ENCODE data around the gene CDC42EP2.
"Not testable (repeated sequence)": the region's sequence is repeated elsewhere in the genome, so short reads cannot be mapped to it uniquely, and the experiment has no call there.

CDC42EP2 gene

GRCh38 chr11:65330544-65330943 is 15.9 kb downstream of the CDC42EP2 start:
- Histone ChIP-seq H3K9ac (ENCODE audit: insufficient read length) (no peak overlapping the region), H3K4me3 (no peak overlapping the region), H3K27ac (no peak overlapping the region), H3K9me3 (ENCODE audit: low read depth, low read length) (no peaks in the 10 kb centered on the region), H3K36me3 (ENCODE audit: insufficient read depth, low read length) (no peaks in the 10 kb centered on the region)
- no peak for DNase-seq (ENCODE audit: low read depth, low spot score)
- TF ChIP-seq EZH2 (IDR thresholded peaks at IDR 0.05) = no peak
- no peak for TF ChIP-seq POLR2AphosphoS5 (IDR thresholded peaks at IDR 0.05; ENCODE audit: borderline replicate concordance, low read depth, low read length)
- no peak for TF ChIP-seq FOXP2 (optimal IDR thresholded peaks at IDR 0.05; ENCODE audit: control extremely low read depth, extremely low read length, insufficient read depth)

DNA sequence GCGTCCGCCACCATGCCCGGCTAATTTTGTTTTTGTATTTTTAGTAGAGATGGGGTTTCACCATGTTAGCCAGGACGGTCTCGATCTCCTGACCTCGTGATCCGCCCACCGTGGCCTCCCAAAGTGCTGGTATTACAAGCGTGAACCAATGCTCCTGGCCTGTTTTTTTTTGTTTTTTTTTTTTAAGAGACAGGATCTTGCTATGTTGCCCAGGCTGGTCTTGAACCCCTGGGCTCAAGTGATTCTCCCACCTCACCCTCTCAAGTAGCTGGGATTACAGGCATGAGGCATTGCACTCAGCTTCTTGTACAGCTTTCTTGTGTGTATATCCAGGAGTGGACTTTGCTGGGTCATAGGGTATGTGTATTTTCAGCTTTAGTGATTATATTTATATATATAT is 17.9 kb downstream of the CDC42EP2 start:
- not testable (repeated sequence) for H3K4me3 ChIP-seq; H3K36me3 ChIP-seq (ENCODE audit: insufficient read depth, low read length); H3K27ac ChIP-seq; DNase-seq (ENCODE audit: low read depth, low spot score); H3K9me3 ChIP-seq (ENCODE audit: low read depth, low read length); H3K9ac ChIP-seq (ENCODE audit: insufficient read length)

DNA sequence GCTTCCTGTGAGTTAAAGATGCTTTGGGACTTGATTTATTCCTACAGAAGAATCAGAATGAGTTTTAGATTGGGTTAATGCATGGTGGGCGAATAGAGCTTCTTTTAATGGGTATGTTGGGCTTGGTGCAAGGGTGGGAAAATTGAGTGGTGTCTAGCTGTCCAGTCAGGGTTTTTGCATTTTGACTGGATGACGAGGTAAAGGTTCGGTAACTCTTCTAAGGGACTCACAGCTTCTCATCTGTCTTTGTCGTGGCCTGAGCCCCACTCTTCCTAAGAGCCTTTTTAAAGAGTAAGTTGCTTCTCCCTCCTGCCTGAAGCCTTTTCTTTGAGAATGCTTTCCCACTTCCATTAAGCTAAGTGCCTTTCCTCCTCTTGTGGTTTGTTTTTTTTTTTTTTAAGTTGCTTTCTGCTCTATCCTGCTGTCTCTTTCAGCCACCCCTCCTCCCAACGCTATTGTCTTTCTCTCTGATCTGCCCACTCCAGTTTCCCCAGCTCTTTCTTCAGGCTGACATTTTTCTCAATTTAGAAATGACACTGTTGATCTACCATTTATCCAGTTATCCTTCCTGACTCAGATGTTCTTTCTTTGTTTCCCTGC is 20.1 kb downstream of the CDC42EP2 start:
- Histone ChIP-seq H3K27ac (0 out of 2 replicates have a peak overlapping the region, but pooled peaks have one; percentile 79), H3K9ac (ENCODE audit: insufficient read length) (peak overlapping the region; percentile 92), H3K36me3 (ENCODE audit: insufficient read depth, low read length) (peaks cover 16% of the 10 kb centered on the region), H3K4me3 (peak overlapping the region; percentile 88), H3K9me3 (ENCODE audit: low read depth, low read length) (no peaks in the 10 kb centered on the region)
- DNase-seq (ENCODE audit: low read depth, low spot score) = no peak
- TF ChIP-seq EZH2 (IDR thresholded peaks at IDR 0.05) = no peak
- no peak for TF ChIP-seq POLR2AphosphoS5 (IDR thresholded peaks at IDR 0.05; ENCODE audit: borderline replicate concordance, low read depth, low read length)
- TF ChIP-seq FOXP2 (optimal IDR thresholded peaks at IDR 0.05; ENCODE audit: control extremely low read depth, extremely low read length, insufficient read depth) = no peak

DNA sequence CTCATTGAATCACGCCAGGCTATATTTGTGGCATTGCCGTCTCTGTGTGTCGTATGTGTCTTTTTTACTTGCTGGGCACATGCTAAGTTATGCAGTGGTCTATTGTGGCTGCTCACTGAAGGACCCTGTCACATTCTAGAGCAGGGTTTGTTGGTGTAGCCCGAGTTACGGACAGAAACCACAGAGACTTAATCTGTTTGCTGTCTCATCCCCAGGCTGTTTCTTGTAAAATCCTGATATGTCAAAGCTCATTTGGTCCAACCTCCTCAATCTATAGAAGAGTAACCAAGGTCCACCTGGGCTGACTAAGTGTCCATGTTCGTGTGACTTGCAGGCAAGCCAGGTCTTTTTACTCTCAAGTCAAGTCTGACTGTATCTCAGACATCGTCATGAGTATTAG is 24.0 kb downstream of the CDC42EP2 start:
- Histone ChIP-seq H3K36me3 (ENCODE audit: insufficient read depth, low read length) (peaks cover 52% of the 10 kb centered on the region), H3K9ac (ENCODE audit: insufficient read length) (no peak overlapping the region), H3K9me3 (ENCODE audit: low read depth, low read length) (no peaks in the 10 kb centered on the region), H3K27ac (no peak overlapping the region), H3K4me3 (no peak overlapping the region)
- TF ChIP-seq FOXP2 (optimal IDR thresholded peaks at IDR 0.05; ENCODE audit: control extremely low read depth, extremely low read length, insufficient read depth) = no peak
- no peak for TF ChIP-seq EZH2 (IDR thresholded peaks at IDR 0.05)
- TF ChIP-seq POLR2AphosphoS5 (IDR thresholded peaks at IDR 0.05; ENCODE audit: borderline replicate concordance, low read depth, low read length) = no peak
- no peak for DNase-seq (ENCODE audit: low read depth, low spot score)

DNA sequence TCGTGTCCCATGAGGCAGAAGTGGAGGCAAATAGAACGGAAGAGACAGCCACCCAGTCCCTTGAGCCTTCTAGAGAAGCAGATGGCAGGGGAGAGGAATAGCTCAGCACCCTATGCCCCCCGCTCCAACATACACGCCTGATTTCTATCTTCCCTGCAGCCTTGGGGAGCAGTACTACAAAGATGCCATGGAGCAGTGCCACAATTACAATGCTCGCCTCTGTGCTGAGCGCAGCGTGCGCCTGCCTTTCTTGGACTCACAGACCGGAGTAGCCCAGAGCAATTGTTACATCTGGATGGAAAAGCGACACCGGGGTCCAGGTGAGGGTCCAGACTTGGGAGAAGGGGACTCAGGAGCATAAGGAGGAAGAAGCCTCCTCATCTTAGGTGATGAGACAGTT is 25.6 kb downstream of the CDC42EP2 start:
- TF ChIP-seq POLR2AphosphoS5 (IDR thresholded peaks at IDR 0.05; ENCODE audit: borderline replicate concordance, low read depth, low read length) (no peak), FOXP2 (optimal IDR thresholded peaks at IDR 0.05; ENCODE audit: control extremely low read depth, extremely low read length, insufficient read depth) (no peak), EZH2 (IDR thresholded peaks at IDR 0.05) (no peak)
- DNase-seq (ENCODE audit: low read depth, low spot score) = no peak
- no peaks in the 10 kb centered on the region for H3K9me3 ChIP-seq (ENCODE audit: low read depth, low read length)
- no peak overlapping the region for H3K27ac ChIP-seq
- H3K4me3 ChIP-seq = no peak overlapping the region
- peaks cover 67% of the 10 kb centered on the region for H3K36me3 ChIP-seq (ENCODE audit: insufficient read depth, low read length)
- no peak overlapping the region for H3K9ac ChIP-seq (ENCODE audit: insufficient read length)

DNA sequence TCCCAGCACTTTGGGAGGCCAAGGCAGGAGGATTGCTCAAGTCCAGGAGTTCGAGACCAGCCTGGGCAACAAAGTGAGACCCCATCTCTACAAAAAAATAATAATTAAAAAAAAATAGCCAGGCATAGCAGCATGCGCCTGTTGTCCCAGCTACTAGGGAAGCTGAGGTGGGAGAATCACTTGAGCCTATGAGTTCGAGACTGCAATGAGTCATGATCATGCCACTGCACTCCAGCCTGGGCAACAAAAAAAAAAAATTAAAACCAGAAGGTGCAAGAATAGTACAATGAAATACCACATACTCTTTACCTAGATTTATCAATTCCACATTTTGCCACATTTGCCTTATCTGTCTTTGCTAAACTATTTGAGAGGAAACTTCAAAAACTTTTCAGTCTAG is 27.2 kb downstream of the CDC42EP2 start:
- H3K9me3 ChIP-seq (ENCODE audit: low read depth, low read length) = no peaks in the 10 kb centered on the region
- DNase-seq (ENCODE audit: low read depth, low spot score) = no peak
- no peak overlapping the region for H3K9ac ChIP-seq (ENCODE audit: insufficient read length)
- no peak overlapping the region for H3K4me3 ChIP-seq
- H3K36me3 ChIP-seq (ENCODE audit: insufficient read depth, low read length) = peaks cover 82% of the 10 kb centered on the region
- no peak overlapping the region for H3K27ac ChIP-seq
- TF ChIP-seq POLR2AphosphoS5 (IDR thresholded peaks at IDR 0.05; ENCODE audit: borderline replicate concordance, low read depth, low read length) (no peak), FOXP2 (optimal IDR thresholded peaks at IDR 0.05; ENCODE audit: control extremely low read depth, extremely low read length, insufficient read depth) (no peak), EZH2 (IDR thresholded peaks at IDR 0.05) (no peak)

DNA sequence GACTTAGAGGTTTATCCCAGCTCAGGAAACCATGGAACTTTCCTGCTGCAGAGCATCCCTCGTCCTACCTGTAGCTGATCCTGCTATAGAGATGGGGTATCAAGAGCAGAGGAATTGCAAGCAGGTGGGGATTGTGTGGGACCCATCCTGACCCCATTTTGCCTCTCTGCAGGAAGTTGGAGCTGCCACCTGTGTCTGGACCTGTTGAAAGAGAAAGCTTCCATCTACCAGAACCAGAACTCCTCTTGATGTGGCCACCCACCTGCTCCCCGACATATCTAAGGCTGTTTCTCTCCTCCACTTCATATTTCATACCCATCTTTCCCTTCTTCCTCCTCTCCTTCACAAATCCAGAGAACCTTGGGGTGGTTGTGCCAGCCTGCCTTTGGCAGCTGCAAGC is 36.8 kb downstream of the CDC42EP2 start:
- no peak overlapping the region for H3K9ac ChIP-seq (ENCODE audit: insufficient read length)
- TF ChIP-seq FOXP2 (optimal IDR thresholded peaks at IDR 0.05; ENCODE audit: control extremely low read depth, extremely low read length, insufficient read depth) = no peak
- no peak for TF ChIP-seq POLR2AphosphoS5 (IDR thresholded peaks at IDR 0.05; ENCODE audit: borderline replicate concordance, low read depth, low read length)
- no peak for TF ChIP-seq EZH2 (IDR thresholded peaks at IDR 0.05)
- no peak overlapping the region for H3K4me3 ChIP-seq
- DNase-seq (ENCODE audit: low read depth, low spot score) = no peak
- no peaks in the 10 kb centered on the region for H3K9me3 ChIP-seq (ENCODE audit: low read depth, low read length)
- peaks cover 45% of the 10 kb centered on the region for H3K36me3 ChIP-seq (ENCODE audit: insufficient read depth, low read length)
- no peak overlapping the region for H3K27ac ChIP-seq

DNA sequence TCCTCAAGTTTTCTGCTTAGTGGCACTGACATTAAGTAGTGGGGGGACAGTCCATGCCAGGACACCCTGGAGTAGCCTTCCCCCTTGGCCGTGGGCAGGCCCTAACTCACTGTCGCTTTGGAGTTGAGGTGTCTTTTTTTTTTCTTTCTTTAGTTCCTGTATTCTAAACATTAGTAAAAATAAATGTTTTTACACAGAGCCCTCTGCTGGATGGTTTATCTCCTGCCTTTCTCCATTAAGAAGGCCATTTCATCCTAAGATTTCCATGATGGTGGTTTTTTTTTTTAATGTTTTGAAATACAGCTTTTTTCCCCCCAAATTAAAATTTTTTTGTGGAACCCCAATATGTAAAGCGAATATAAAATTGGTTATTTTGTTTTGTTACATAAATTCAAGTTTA is 38.1 kb downstream of the CDC42EP2 start:
- DNase-seq (ENCODE audit: low read depth, low spot score) = no peak
- Histone ChIP-seq H3K4me3 (no peak overlapping the region), H3K27ac (no peak overlapping the region), H3K36me3 (ENCODE audit: insufficient read depth, low read length) (peaks cover 41% of the 10 kb centered on the region), H3K9ac (ENCODE audit: insufficient read length) (no peak overlapping the region), H3K9me3 (ENCODE audit: low read depth, low read length) (no peaks in the 10 kb centered on the region)
- no peak for TF ChIP-seq EZH2 (IDR thresholded peaks at IDR 0.05)
- no peak; the same call in 1 of the 2 replicates for TF ChIP-seq POLR2AphosphoS5 (IDR thresholded peaks at IDR 0.05; ENCODE audit: borderline replicate concordance, low read depth, low read length)
- TF ChIP-seq FOXP2 (optimal IDR thresholded peaks at IDR 0.05; ENCODE audit: control extremely low read depth, extremely low read length, insufficient read depth) = no peak

DNA sequence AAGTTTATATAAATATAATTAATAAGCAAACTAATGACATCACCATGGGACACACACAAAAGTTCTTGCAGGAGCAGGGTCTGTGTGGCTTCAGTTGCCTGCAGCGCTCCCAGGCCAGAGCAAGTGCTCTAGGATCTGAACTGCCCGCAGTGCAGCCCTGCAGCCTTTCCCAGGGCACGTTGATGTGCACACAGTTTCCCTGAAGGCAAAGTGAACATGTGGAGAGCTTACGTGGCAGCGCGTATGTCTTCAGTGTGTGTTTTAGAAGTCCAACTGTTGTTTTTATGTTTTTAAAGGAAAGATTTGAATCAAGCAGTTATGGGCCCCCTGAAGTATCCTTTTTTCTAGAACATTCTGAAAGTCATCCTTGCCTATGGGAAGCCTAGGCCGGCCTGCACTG is 38.7 kb downstream of the CDC42EP2 start:
- DNase-seq (ENCODE audit: low read depth, low spot score) = no peak
- no peak overlapping the region for H3K9ac ChIP-seq (ENCODE audit: insufficient read length)
- TF ChIP-seq EZH2 (IDR thresholded peaks at IDR 0.05) (no peak), POLR2AphosphoS5 (IDR thresholded peaks at IDR 0.05; ENCODE audit: borderline replicate concordance, low read depth, low read length) (no peak), FOXP2 (optimal IDR thresholded peaks at IDR 0.05; ENCODE audit: control extremely low read depth, extremely low read length, insufficient read depth) (no peak)
- no peak overlapping the region for H3K4me3 ChIP-seq
- peaks cover 35% of the 10 kb centered on the region for H3K36me3 ChIP-seq (ENCODE audit: insufficient read depth, low read length)
- H3K27ac ChIP-seq = no peak overlapping the region; the same call in 1 of the 2 replicates
- H3K9me3 ChIP-seq (ENCODE audit: low read depth, low read length) = no peaks in the 10 kb centered on the region

Measured in SK-N-MC (cell line).